Measurements from ENCODE around the gene IQGAP2.
A peak's percentile ranks its signal among the peaks of the same experiment; 100 is the strongest.

Gene IQGAP2

GRCh38 chr5:76451031-76451701, 48.1 kb downstream of the IQGAP2 start:
- DNase-seq (ENCODE audit: low spot score): no peak

DNA sequence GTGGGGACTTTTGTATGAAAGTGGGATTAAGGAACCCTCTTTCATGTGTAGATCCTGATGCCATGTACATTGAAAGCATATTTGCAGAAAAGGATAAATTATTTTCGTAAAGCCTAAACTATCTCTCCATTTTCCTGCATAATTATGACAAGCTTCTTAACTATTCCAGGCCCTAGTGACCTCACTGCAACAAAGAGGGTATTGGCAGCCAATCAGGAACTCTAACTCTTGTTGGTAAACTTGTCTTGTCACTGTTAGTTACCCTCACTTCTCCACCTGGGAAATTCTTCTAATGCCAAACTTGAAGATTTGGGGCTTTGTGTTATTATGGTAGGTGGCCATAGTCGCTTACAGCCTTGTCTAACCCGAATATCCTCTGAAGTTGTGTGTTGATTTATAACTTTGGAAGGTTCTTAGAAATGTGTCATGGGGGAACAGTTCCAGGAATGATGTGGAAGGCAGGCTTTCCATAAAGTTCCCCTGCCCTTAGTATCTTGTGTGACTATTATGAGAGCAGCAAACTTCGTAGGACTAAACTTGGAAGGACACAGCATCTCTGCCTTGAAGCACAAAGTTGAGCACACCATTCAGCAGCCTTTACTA, 52.5 kb downstream of the IQGAP2 start:
- DNase-seq (ENCODE audit: low spot score): no peak

DNA sequence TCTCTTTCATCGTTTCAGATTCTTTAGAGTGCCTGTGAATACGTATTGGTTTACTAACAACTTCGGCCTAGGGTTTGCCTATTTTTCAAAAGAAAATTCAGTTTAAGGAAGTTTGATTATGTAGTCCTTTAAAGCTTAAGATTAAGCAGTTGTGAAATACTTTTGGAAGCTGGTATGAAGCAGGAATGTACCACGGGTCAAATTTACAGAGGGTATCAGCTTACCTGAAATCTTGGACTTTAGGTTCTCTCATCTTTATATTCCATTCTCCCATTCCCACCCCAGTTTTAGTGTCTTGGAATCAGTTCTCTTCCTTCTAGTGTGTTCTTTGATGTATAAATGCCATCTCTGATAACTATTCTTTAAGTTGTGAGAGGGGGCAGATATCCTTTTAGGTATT, 53.2 kb downstream of the IQGAP2 start:
- DNase-seq (ENCODE audit: low spot score): no peak

GRCh38 chr5:76457674-76458485, 54.8 kb downstream of the IQGAP2 start:
- no peak for DNase-seq (ENCODE audit: low spot score)

DNA sequence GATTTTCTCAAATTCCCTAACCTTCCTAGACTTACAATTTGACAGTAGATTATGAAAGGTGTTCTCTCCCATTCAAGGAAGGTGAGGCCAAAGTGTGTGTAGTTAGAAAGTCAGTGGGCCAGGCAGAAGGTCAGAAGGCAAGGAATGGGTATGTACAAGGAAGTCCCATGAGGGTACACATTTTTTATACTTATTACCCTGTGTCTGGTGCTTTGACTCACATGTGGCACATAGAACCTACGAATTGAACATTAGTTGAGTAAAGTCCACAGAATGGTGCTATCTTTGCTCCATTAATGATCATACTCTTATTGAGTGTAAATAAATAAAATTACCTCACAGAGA, 55.4 kb downstream of the IQGAP2 start:
- DNase-seq (ENCODE audit: low spot score): no peak

DNA sequence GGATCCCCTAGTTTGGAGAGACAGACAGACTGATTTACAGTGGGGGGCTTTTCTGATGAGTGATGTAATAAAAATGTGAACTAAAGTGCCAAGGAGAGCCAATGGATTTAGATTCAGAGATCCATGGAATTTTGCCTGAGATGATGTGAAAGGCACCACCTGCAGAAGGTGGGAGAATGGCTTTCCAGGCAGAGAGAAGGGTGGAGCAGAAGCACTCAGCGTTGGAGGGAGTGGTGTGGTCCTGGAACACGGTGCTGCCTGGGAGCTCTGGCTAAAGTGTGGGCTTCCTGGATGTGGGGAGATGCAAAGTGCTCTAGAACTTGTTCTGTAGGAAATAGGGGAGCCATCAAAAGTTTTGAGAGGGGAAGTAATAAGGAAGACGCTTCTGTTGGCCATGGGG, 57.0 kb downstream of the IQGAP2 start:
- DNase-seq (ENCODE audit: low spot score): no peak

DNA sequence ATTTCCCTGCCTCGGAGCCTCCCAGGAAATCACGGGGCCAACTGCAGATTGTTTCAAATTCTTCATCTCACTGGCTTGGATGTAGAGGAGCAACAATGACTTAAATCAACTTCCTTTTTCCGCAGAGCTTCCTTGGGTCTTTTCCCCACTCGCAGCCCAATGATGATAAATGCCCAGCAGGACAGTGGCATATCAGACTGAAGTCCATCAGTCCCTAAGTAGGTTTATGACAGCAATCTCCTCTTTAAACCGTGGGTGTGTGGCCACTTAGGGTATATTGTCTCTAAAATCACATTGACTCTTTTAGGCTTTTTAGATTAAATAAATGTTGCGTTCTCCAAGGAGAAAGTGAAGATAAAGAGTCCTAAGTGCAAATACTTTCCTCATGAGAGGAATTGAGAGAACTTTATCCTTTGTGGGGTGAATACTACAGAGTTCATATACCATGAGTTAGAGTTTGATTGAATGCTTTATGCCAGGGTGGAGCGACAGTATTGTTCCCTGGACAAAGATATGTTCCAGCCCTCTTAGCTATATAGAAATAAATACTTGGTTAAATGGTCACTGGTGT, 59.1 kb downstream of the IQGAP2 start:
- no peak for DNase-seq (ENCODE audit: low spot score)

DNA sequence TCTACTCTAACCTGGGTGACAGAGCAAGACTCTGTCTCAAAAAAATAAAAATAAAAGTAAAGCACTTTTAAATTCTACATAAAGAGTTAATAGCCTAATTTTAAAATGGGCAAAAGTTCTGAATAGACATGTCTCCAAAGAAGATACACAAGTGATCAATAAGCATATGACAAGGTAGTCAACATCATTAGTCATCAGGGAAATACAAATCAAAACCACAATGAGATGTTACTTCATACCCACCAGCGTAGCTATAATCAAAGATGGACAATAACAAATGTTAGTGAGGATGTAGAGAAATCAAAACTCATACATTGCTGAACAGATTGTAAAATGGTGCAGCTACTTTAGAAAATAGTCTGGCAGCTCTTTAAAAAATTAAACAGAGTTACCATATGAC, 64.1 kb downstream of the IQGAP2 start:
- no peak for DNase-seq (ENCODE audit: low spot score)

DNA sequence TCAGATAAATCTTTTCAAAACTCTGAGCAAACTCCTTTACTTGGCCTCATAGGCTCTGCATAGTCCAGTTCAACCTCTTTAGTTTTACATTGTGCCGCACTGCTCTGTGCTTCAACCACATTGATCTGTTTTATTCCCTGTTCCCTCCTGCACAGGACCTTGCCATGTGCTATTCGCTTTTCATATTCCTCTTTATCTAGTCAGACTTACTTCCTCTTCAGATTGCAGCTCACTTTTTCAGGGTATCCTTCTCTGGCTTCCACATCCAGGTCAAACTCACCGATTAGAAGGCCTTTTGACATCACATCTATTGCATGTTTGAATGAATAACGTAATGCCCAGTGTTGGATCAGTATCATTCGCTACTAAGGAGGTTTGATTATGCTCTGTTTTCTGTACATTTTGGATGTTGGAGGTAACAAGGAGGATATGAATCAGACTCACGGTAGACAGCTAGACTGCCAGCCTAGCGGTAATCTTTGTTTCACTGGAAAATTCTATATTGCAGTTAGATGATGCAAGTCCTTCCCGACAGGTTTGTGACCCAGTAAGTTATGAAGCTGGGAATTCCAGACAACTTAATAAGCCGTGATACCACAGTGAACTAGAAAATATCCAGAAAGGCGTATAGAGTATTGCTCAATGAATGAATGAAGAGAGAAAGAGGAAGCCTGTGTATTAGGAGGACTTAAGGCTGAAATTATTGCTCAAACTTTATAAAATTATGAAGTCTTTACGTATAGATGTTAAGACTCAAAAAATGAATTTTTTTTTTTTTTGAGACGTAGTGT, 65.7 kb downstream of the IQGAP2 start:
- DNase-seq (ENCODE audit: low spot score): no peak

DNA sequence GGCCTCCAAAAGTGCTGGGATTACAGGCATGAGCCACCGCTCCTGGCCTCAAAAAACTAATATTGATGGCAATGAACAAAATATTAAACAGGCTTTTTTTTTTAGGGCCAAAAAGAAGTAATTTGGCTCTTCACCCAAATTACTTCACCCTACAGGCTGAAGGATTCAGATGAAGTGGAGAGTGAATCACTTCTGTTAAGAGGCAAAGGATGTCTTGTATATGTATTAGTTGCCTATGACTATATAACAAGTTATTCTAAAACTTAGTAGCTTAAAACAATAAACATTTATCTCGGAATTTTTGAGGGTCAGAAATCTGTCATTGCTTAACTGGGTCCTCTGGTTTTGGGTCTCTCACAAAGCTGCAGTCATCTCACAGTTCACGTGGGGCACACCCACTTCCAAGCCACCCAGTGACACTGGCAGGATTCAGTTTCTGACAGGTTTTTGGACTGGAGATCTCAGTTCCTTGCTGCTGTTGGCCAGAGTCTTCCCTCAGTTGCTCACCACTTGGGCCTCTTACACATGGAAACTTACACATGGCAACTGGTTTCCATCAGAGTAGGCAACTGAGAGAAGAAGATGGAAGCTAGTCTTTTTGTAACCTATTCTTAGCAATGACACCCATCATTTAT, 66.7 kb downstream of the IQGAP2 start:
- DNase-seq (ENCODE audit: low spot score): no peak

- no peak for DNase-seq (ENCODE audit: low spot score)
These were observed 67.9 kb downstream of the IQGAP2 start for GRCh38 chr5:76470976-76471375.

DNA sequence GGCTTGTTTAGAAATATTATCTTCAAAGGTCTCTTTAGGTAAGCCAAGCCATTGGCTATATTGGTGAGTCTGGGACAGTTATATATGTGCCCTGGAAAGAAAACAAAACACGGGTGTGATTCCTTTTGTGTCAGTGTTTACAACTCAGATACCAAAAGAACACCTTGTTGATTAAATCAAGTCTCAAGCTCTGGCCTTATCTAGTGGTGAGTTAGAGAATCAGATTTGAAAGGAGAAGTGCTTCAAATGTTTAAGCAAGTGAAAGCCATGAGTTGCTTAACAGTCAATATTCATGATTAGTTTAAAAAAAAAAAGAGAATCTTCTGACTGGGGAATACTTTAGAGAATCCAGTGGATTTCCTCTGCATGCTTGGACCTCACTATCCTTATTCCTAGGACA, 68.3 kb downstream of the IQGAP2 start:
- no peak for DNase-seq (ENCODE audit: low spot score)

- no peak for DNase-seq (ENCODE audit: low spot score)
These were observed 68.9 kb downstream of the IQGAP2 start for GRCh38 chr5:76471987-76472334.

GRCh38 chr5:76472335-76473008, 69.4 kb downstream of the IQGAP2 start:
- DNase-seq (ENCODE audit: low spot score): no peak

GRCh38 chr5:76473009-76473336, 69.9 kb downstream of the IQGAP2 start:
- no peak for DNase-seq (ENCODE audit: low spot score)

DNA sequence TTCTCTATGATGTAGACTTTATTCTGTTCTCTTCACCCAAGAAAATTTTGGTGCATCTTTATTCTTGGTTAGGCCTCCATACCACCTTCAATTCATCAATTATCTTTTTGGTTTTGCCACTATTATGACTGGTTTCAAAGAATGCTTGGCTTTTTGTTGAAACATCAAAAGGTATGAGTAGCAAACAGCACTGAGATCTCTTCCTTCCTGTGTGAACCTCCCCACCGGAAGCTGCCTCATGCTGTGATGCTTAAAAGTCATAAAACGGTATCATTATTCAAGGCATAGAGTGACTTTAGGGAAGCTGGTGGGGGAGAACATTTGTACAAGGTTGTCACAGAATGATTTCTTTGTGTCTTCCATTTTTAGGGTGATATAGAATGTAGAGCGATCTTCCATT, 70.6 kb downstream of the IQGAP2 start:
- peak; percentile 50 for DNase-seq (ENCODE audit: low spot score)

DNA sequence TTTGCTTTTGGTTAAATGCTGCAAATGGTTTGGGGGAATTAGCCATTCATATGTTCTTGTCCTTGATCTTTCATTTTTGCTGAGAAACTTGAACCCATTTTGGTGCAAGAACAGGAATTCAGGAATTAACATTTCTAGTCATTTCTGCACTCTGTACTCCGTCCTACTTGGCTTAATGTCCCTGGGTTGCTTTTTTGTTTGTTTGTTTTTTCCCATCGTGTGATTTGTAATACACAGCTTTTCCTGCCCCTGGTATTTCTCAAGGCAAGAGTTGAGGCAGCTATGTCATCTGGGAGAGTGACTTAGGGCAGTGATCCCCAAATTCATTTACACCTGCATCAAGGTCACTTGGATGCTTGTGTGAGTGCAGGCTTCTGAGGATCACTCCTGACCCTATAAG, 71.3 kb downstream of the IQGAP2 start:
- DNase-seq (ENCODE audit: low spot score): no peak

- DNase-seq (ENCODE audit: low spot score): no peak
These were observed 72.3 kb downstream of the IQGAP2 start for GRCh38 chr5:76475385-76475784.

DNA sequence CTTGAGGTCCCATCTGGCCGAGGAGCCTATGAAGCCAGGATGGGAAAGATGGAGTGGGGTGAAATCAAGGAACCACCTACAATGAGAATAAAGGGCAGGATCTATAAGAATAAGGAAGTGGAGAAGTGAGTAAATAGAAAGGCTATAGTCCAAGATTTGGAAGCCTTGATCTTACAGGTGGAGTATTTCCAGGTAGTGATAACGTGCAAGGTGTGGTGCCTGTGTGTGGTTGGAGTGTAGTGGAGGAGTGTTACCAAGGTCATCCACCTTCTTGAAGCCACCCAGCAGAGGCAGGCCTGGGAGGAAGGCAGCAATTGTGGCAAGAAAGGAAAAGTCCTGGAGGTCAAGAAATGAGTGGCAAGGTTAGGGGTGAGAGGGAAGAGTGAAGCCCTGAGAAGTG, 72.9 kb downstream of the IQGAP2 start:
- no peak for DNase-seq (ENCODE audit: low spot score)

GRCh38 chr5:76476474-76477038, 73.5 kb downstream of the IQGAP2 start:
- no peak for DNase-seq (ENCODE audit: low spot score)

GRCh38 chr5:76477061-76477460, 74.0 kb downstream of the IQGAP2 start:
- no peak for DNase-seq (ENCODE audit: low spot score)

Data from kidney capillary endothelial cell (primary cell).